GM23338 (cell line): ENCODE results near the gene ALPP. TPM values are rescaled to one million over a fixed set of nuclear protein-coding genes. Genes with fewer than 3 reads are reported as not detected.
"Not testable (repeated sequence)": the region's sequence is repeated elsewhere in the genome, so short reads cannot be mapped to it uniquely, and the experiment has no call there.

Source experiments
- ATAC-seq: fragments of 200-7000 bp; cut with Tn5 transposase; 3 replicates; pipeline ENCODE4 v1.9.1; 2020
- DNase-seq: peaks from one replicate; pipeline ENCODE4 v3.0.0-alpha.2; 2015; ENCODE audit warnings: low spot score
- H2AFZ ChIP-seq: fragments of 200-600 bp; sonication (generic); 2 replicates; pipeline ENCODE4 v1.8.0; 2016; ENCODE audit warnings: antibody characterized with exemption, mild to moderate bottlenecking, moderate library complexity
- H3F3A ChIP-seq: fragments of 200-600 bp; sonication (generic); replicated peaks from 2 replicates; pipeline ENCODE4 v1.8.0; 2017; ENCODE audit warnings: antibody characterized with exemption, mixed run types, low read depth
- H3K27ac ChIP-seq: fragments of 200-600 bp; sonication (generic); 2 replicates; pipeline ENCODE4 v1.6.1; 2016; ENCODE audit warnings: low read depth
- H3K27me3 ChIP-seq: fragments of 200-600 bp; sonication (generic); 2 replicates; pipeline ENCODE4 v1.8.0; 2016; ENCODE audit warnings: mild to moderate bottlenecking, mixed run types, moderate library complexity; ENCODE audit not compliant: insufficient read depth
- H3K36me3 ChIP-seq: fragments of 200-600 bp; sonication (generic); 2 replicates; pipeline ENCODE4 v1.8.0; 2016; ENCODE audit warnings: mild to moderate bottlenecking; ENCODE audit not compliant: insufficient read depth
- H3K4me1 ChIP-seq: fragments of 200-600 bp; sonication (generic); 2 replicates; pipeline ENCODE4 v1.8.0; 2016; ENCODE audit warnings: mild to moderate bottlenecking, moderate library complexity; ENCODE audit not compliant: insufficient read depth
- H3K4me2 ChIP-seq: fragments of 200-600 bp; sonication (generic); 2 replicates; pipeline ENCODE4 v1.7.1; 2017; ENCODE audit warnings: mixed run types
- H3K4me3 ChIP-seq: fragments of 200-600 bp; sonication (generic); 2 replicates; pipeline ENCODE4 v1.6.1; 2016; ENCODE audit warnings: mixed run types
- H3K79me2 ChIP-seq: fragments of 200-600 bp; sonication (generic); replicated peaks from 2 replicates; pipeline ENCODE4 v1.8.0; 2017; ENCODE audit warnings: mild to moderate bottlenecking; ENCODE audit not compliant: insufficient read depth
- H3K9me2 ChIP-seq: fragments of 200-600 bp; sonication (generic); 2 replicates; pipeline ENCODE4 v1.8.0; 2017; ENCODE audit not compliant: insufficient read depth
- H4K20me1 ChIP-seq: fragments of 200-600 bp; sonication (generic); replicated peaks from 2 replicates; pipeline ENCODE4 v1.8.0; 2017; ENCODE audit warnings: mild to moderate bottlenecking; ENCODE audit not compliant: insufficient read depth
- H3K27ac Mint-ChIP-seq: 2 replicates; pipeline ENCODE4 v1.8.0; 2020; ENCODE audit warnings: inconsistent platforms, mild to moderate bottlenecking, moderate library complexity, mixed read lengths
- H3K27me3 Mint-ChIP-seq: 3 replicates; pipeline ENCODE4 v1.8.0; 2022; ENCODE audit warnings: low read depth, mild to moderate bottlenecking, moderate library complexity, mixed read lengths, inconsistent platforms; ENCODE audit not compliant: insufficient read depth, poor library complexity
- H3K36me3 Mint-ChIP-seq: 3 replicates; pipeline ENCODE4 v1.8.0; 2021; ENCODE audit warnings: low read depth, mild to moderate bottlenecking, inconsistent platforms, moderate library complexity, mixed read lengths
- H3K4me1 Mint-ChIP-seq: 3 replicates; pipeline ENCODE4 v1.8.0; 2020; ENCODE audit warnings: mild to moderate bottlenecking, inconsistent platforms, mixed read lengths
- H3K4me3 Mint-ChIP-seq: 3 replicates; pipeline ENCODE4 v1.8.0; 2021; ENCODE audit warnings: moderate library complexity, mild to moderate bottlenecking, inconsistent platforms, mixed read lengths
- H3K9me3 Mint-ChIP-seq: 3 replicates; pipeline ENCODE4 v1.8.0; 2020; ENCODE audit warnings: moderate library complexity, mild to moderate bottlenecking, inconsistent platforms, mixed read lengths
- ETS1 ChIP-seq: IDR thresholded peaks from 2 replicates; pipeline ENCODE4 v1.6.1; 2016; ENCODE audit warnings: antibody characterized with exemption
- EZH2phosphoT487 ChIP-seq: fragments of 200-600 bp; sonication (generic); IDR thresholded peaks from one replicate; pipeline ENCODE4 v1.8.1; 2018; ENCODE audit warnings: antibody characterized with exemption; ENCODE audit not compliant: unreplicated experiment
- JUNB ChIP-seq: IDR thresholded peaks from one replicate; pipeline ENCODE4 v1.6.1; 2016; ENCODE audit warnings: antibody characterized with exemption; ENCODE audit not compliant: unreplicated experiment
- STAT1 ChIP-seq: IDR thresholded peaks from one replicate; pipeline ENCODE4 v1.6.1; 2016; ENCODE audit warnings: antibody characterized with exemption; ENCODE audit not compliant: unreplicated experiment
- ZNF114 ChIP-seq: fragments of 250-450 bp; sonication (Bioruptor Pico); IDR thresholded peaks from 2 replicates; pipeline ENCODE4 v1.5.0; 2020; ENCODE audit warnings: mild to moderate bottlenecking, moderate library complexity
- polyA plus RNA-seq: library from polyadenylated mRNA; unstranded; fragments of >200 nt; fragmentation: Nextera tagmentation; extraction: Ambion mirVana; gene quantifications from 2 replicates; pipeline ENCODE4 v1.2.1, GENCODE V29; 2016
- total RNA-seq: library from RNA; depleted of rRNA; stranded (reverse); fragments of >200 nt; shearing (Covaris generic); gene quantifications from 2 replicates; pipeline ENCODE4 v1.2.3, GENCODE V29; 2014

Gene ALPP
- total and polyA plus RNA-seq, 2 experiments from 2014 or later: 0.28 TPM; not detected in 1

GRCh38 chr2:232330068-232330999 lies 48.2 kb upstream of the ALPP start (continued):
- TF ChIP-seq STAT1 (no peak), EZH2phosphoT487 (no peak), JUNB (no peak), ZNF114 (CRISPR knock-in tag) (no peak), ETS1 (no peak)

- H3K36me3 Mint-ChIP-seq, H3K36me3 ChIP-seq, H3K27me3 Mint-ChIP-seq, DNase-seq, H3K4me2 ChIP-seq, H3K4me3 ChIP-seq, H4K20me1 ChIP-seq, H3K4me1 ChIP-seq, H3K4me1 Mint-ChIP-seq, H2AFZ ChIP-seq, H3K27ac Mint-ChIP-seq, H3K27me3 ChIP-seq, H3K9me2 ChIP-seq, H3K9me3 Mint-ChIP-seq, H3K4me3 Mint-ChIP-seq, H3K79me2 ChIP-seq, H3F3A ChIP-seq, ATAC-seq, H3K27ac ChIP-seq: not testable (repeated sequence)
Measured at GRCh38 chr2:232331061-232331460, 47.5 kb upstream of the ALPP start.

- not testable (repeated sequence) for H3K4me3 ChIP-seq, ATAC-seq, H3K36me3 Mint-ChIP-seq, H3K9me2 ChIP-seq, H3F3A ChIP-seq, H3K27ac ChIP-seq, H3K4me2 ChIP-seq, H3K4me3 Mint-ChIP-seq, H3K27ac Mint-ChIP-seq, H2AFZ ChIP-seq, DNase-seq, H3K27me3 ChIP-seq, H3K27me3 Mint-ChIP-seq, H3K36me3 ChIP-seq, H4K20me1 ChIP-seq, H3K4me1 Mint-ChIP-seq, H3K4me1 ChIP-seq, H3K9me3 Mint-ChIP-seq, H3K79me2 ChIP-seq
Measured at GRCh38 chr2:232331641-232332040, 46.9 kb upstream of the ALPP start.

- not testable (repeated sequence) for H3K4me3 ChIP-seq, H3K79me2 ChIP-seq, H3K4me1 Mint-ChIP-seq, H3K36me3 Mint-ChIP-seq, H2AFZ ChIP-seq, H3K4me3 Mint-ChIP-seq, H3K27ac Mint-ChIP-seq, H3K27ac ChIP-seq, H3K27me3 Mint-ChIP-seq, H4K20me1 ChIP-seq, DNase-seq, H3K36me3 ChIP-seq, H3K4me1 ChIP-seq, H3K4me2 ChIP-seq, H3K27me3 ChIP-seq, H3K9me2 ChIP-seq, ATAC-seq, H3K9me3 Mint-ChIP-seq, H3F3A ChIP-seq
Measured at GRCh38 chr2:232332244-232332939, 46.2 kb upstream of the ALPP start.
